HCT116 (cell line): ENCODE data around the gene DPP6.
"Not testable (repeated sequence)": the region's sequence is repeated elsewhere in the genome, so short reads cannot be mapped to it uniquely, and the experiment has no call there.

Experiments
- CBX3 ChIP-seq: IDR thresholded peaks from 2 replicates; pipeline ENCODE4 v1.6.1; 2012; ENCODE audit warnings: low read depth
- CEBPB ChIP-seq: IDR thresholded peaks from 2 replicates; pipeline ENCODE4 v1.6.1; 2012; ENCODE audit warnings: low read depth
- EGR1 ChIP-seq: IDR thresholded peaks from 2 replicates; pipeline ENCODE4 v1.6.1; 2012; ENCODE audit warnings: low read depth
- EZH2 ChIP-seq: fragments of 200-600 bp; sonication (generic); IDR thresholded peaks from 2 replicates; pipeline ENCODE4 v1.6.1; 2017; ENCODE audit warnings: antibody characterized with exemption, mixed run types
- EZH2phosphoT487 ChIP-seq: fragments of 200-600 bp; IDR thresholded peaks from 2 replicates; pipeline ENCODE4 v1.6.1; 2018; ENCODE audit warnings: antibody characterized with exemption, borderline replicate concordance
- FOSL1 ChIP-seq: IDR thresholded peaks from 2 replicates; pipeline ENCODE4 v1.6.1; 2012; ENCODE audit warnings: low read depth
- POLR2A ChIP-seq: IDR thresholded peaks from 2 replicates; pipeline ENCODE4 v1.7.0; 2011; ENCODE audit warnings: borderline replicate concordance; ENCODE audit not compliant: insufficient read depth, insufficient read length; ENCODE audit errors: extremely low read depth
- POLR2AphosphoS5 ChIP-seq: IDR thresholded peaks from 2 replicates; pipeline ENCODE4 v1.6.1; 2011; ENCODE audit warnings: mild to moderate bottlenecking, low read depth, low read length, moderate library complexity
- RAD21 ChIP-seq: IDR thresholded peaks from 2 replicates; pipeline ENCODE4 v1.6.1; 2012; ENCODE audit warnings: low read depth, mild to moderate bottlenecking
- SIN3A ChIP-seq: IDR thresholded peaks from 2 replicates; pipeline ENCODE4 v1.6.1; 2012; ENCODE audit warnings: low read depth
- YY1 ChIP-seq: IDR thresholded peaks from 2 replicates; pipeline ENCODE4 v1.6.1; 2011; ENCODE audit warnings: low read length, low read depth, moderate library complexity, mild to moderate bottlenecking; ENCODE audit not compliant: insufficient replicate concordance; ENCODE audit errors: extremely low read depth
- TF ChIP-seq, protein P1 (sequence below), 3 experiments: fragments of 200-600 bp in 1 of 3; sonication (generic) in 1 of 3; IDR thresholded peaks in 2 of 3; conservative IDR thresholded peaks in 1 of 3; 2 replicates each; pipeline ENCODE4 v1.5.1; 2012 to 2017; ENCODE audit warnings: low read depth in 2 of 3, low read length in 2 of 3, antibody characterized with exemption in 1 of 3, borderline replicate concordance in 1 of 3, control low read depth in 1 of 3, mild to moderate bottlenecking in 1 of 3, mixed read lengths in 1 of 3, mixed run types in 1 of 3, moderate library complexity in 1 of 3; ENCODE audit not compliant: insufficient read depth in 1 of 3
- TF ChIP-seq, protein P2 (sequence below): IDR thresholded peaks from 2 replicates; pipeline ENCODE4 v1.6.1; 2012
- TF ChIP-seq, protein P3 (sequence below): IDR thresholded peaks from 2 replicates; pipeline ENCODE4 v1.6.1; 2012; ENCODE audit warnings: low read depth

DNA sequence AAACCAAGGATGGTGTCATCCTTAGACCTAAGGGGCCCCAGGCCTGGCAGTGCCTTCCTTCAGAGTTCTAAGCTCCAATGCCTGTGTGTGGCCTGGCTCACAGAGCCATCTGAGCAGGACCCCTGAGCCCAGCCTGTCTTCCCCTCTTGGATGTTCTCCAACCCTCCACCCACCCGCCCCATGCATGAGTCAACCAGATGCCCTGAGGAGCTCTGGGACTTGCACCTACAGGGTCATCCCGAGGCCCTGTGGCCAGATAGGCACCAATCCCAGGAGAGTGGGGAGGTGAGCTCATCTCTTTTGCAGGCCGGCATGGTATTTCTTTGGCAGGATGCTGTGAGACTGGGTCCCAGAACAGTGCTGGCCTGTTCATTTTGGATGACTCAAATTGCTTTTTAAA, 103.7 kb downstream of the DPP6 start:
- TF ChIP-seq, protein P1, sequence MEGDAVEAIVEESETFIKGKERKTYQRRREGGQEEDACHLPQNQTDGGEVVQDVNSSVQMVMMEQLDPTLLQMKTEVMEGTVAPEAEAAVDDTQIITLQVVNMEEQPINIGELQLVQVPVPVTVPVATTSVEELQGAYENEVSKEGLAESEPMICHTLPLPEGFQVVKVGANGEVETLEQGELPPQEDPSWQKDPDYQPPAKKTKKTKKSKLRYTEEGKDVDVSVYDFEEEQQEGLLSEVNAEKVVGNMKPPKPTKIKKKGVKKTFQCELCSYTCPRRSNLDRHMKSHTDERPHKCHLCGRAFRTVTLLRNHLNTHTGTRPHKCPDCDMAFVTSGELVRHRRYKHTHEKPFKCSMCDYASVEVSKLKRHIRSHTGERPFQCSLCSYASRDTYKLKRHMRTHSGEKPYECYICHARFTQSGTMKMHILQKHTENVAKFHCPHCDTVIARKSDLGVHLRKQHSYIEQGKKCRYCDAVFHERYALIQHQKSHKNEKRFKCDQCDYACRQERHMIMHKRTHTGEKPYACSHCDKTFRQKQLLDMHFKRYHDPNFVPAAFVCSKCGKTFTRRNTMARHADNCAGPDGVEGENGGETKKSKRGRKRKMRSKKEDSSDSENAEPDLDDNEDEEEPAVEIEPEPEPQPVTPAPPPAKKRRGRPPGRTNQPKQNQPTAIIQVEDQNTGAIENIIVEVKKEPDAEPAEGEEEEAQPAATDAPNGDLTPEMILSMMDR (IDR thresholded peaks at IDR 0.05 in 2 of 3, conservative IDR thresholded peaks at IDR 0.05 in 1 of 3; ENCODE audit: borderline replicate concordance in 1 of 3, insufficient read depth in 1 of 3, low read depth in 2 of 3, low read length in 2 of 3), result not testable (repeated sequence)
- not testable (repeated sequence) for TF ChIP-seq POLR2A, YY1, EZH2phosphoT487, RAD21, CEBPB, EZH2, SIN3A, FOSL1, EGR1, POLR2AphosphoS5, CBX3
- TF ChIP-seq, protein P2, sequence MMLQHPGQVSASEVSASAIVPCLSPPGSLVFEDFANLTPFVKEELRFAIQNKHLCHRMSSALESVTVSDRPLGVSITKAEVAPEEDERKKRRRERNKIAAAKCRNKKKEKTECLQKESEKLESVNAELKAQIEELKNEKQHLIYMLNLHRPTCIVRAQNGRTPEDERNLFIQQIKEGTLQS, result not testable (repeated sequence)
- TF ChIP-seq, protein P3, sequence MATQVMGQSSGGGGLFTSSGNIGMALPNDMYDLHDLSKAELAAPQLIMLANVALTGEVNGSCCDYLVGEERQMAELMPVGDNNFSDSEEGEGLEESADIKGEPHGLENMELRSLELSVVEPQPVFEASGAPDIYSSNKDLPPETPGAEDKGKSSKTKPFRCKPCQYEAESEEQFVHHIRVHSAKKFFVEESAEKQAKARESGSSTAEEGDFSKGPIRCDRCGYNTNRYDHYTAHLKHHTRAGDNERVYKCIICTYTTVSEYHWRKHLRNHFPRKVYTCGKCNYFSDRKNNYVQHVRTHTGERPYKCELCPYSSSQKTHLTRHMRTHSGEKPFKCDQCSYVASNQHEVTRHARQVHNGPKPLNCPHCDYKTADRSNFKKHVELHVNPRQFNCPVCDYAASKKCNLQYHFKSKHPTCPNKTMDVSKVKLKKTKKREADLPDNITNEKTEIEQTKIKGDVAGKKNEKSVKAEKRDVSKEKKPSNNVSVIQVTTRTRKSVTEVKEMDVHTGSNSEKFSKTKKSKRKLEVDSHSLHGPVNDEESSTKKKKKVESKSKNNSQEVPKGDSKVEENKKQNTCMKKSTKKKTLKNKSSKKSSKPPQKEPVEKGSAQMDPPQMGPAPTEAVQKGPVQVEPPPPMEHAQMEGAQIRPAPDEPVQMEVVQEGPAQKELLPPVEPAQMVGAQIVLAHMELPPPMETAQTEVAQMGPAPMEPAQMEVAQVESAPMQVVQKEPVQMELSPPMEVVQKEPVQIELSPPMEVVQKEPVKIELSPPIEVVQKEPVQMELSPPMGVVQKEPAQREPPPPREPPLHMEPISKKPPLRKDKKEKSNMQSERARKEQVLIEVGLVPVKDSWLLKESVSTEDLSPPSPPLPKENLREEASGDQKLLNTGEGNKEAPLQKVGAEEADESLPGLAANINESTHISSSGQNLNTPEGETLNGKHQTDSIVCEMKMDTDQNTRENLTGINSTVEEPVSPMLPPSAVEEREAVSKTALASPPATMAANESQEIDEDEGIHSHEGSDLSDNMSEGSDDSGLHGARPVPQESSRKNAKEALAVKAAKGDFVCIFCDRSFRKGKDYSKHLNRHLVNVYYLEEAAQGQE, result not testable (repeated sequence)
